HepG2 (cell line): Measurements from ENCODE around the gene HPD. TPM values are rescaled to one million over a fixed set of nuclear protein-coding genes. Genes with fewer than 3 reads are reported as not detected.

Experiments
- ATAC-seq: fragments of 200-7000 bp; cut with Tn5 transposase; 3 replicates; pipeline ENCODE4 v1.9.1; 2020; ENCODE audit warnings: mild to moderate bottlenecking, moderate library complexity
- BruUV-seq: library from RNA; stranded (reverse); fragments of 400-500 nt; replicated peaks from 2 replicates; lab custom pipeline; 2021; lab: Mats Ljungman, UMichigan
- CTCF ChIA-PET: fragments of 300-600 bp; formaldehyde crosslinking; extraction: SDS; loops from one replicate; lab custom pipeline; 2021; ENCODE audit warnings: low total read pairs, inconsistent platforms, low intra/inter-chr PET ratio; lab: Yijun Ruan, JAX
- POLR2A ChIA-PET: fragments of 350-600 bp; sonication (Branson Sonifier 250); formaldehyde crosslinking; loops from one replicate; lab custom pipeline; 2020; ENCODE audit warnings: antibody characterized with exemption, inconsistent platforms; lab: Yijun Ruan, JAX
- DNase-seq: peaks from one replicate; pipeline ENCODE4 v3.0.0-alpha.2; 2015; ENCODE audit warnings: low spot score
- FAIRE-seq: peaks from 3 replicates; lab custom pipeline; 2011; peaks lifted over from hg19 to GRCh38; lab: Jason Lieb, UNC
- H2AFZ ChIP-seq: one replicate; pipeline ENCODE4 v1.6.1; 2011; ENCODE audit warnings: low read length, inconsistent platforms
- H3K27ac ChIP-seq: fragments of 300-600 bp; 3 replicates; pipeline ENCODE4 v1.8.0; 2011; ENCODE audit warnings: mixed run types, mild to moderate bottlenecking, mixed read lengths, low read length, inconsistent platforms; ENCODE audit not compliant: insufficient read depth; ENCODE audit errors: extremely low read length
- H3K27me3 ChIP-seq, 2 experiments: fragments of 200-600 bp in 1 of 2; 2 replicates in 1 of 2; 3 replicates in 1 of 2; pipeline versions ENCODE4 v1.6.0 to v1.8.0; 2011; ENCODE audit warnings: low read length in 2 of 2, mild to moderate bottlenecking in 2 of 2, moderate library complexity in 2 of 2, inconsistent platforms in 1 of 2; ENCODE audit not compliant: insufficient read depth in 2 of 2, control insufficient read depth in 1 of 2
- H3K36me3 ChIP-seq, 2 experiments: fragments of 200-600 bp in 1 of 2; replicated peaks in 1 of 2; 2 replicates in 1 of 2; 3 replicates in 1 of 2; pipeline versions ENCODE4 v1.5.1 to v1.8.0; 2011; ENCODE audit warnings: low read length in 2 of 2, inconsistent platforms in 1 of 2; ENCODE audit not compliant: insufficient read depth in 2 of 2, control insufficient read depth in 1 of 2
- H3K4me1 ChIP-seq: 2 replicates; pipeline ENCODE4 v1.5.1; 2012; ENCODE audit warnings: low read length, inconsistent platforms; ENCODE audit not compliant: insufficient read depth
- H3K4me2 ChIP-seq: 2 replicates; pipeline ENCODE4 v1.6.0; 2011; ENCODE audit warnings: low read depth, low read length, inconsistent platforms
- H3K4me3 ChIP-seq, 3 experiments: fragments of 200-600 bp in 1 of 3; sonication (generic), shearing (Covaris generic) in 1 of 3; replicated peaks in 1 of 3; 2 replicates each; pipeline ENCODE4 v1.5.1; 2011 to 2016; ENCODE audit warnings: low read length in 3 of 3, inconsistent platforms in 2 of 3, low read depth in 2 of 3, mild to moderate bottlenecking in 2 of 3, control low read depth in 1 of 3, mixed read lengths in 1 of 3; ENCODE audit not compliant: insufficient read depth in 1 of 3
- H3K79me2 ChIP-seq: one replicate; pipeline ENCODE4 v1.6.1; 2011; ENCODE audit warnings: low read length, inconsistent platforms; ENCODE audit not compliant: insufficient read depth
- H3K9ac ChIP-seq: 2 replicates; pipeline ENCODE4 v1.6.0; 2011; ENCODE audit warnings: mild to moderate bottlenecking, low read depth, low read length, inconsistent platforms; ENCODE audit not compliant: insufficient read depth
- H3K9me3 ChIP-seq: 2 replicates; pipeline ENCODE4 v1.5.1; 2012; ENCODE audit warnings: mild to moderate bottlenecking, low read length
- H4K20me1 ChIP-seq: 2 replicates; pipeline ENCODE4 v1.6.0; 2011; ENCODE audit warnings: inconsistent platforms, mild to moderate bottlenecking, low read length, moderate library complexity; ENCODE audit not compliant: insufficient read depth
- CCAR2 ChIP-seq: fragments of 200-400 bp; formaldehyde crosslinking; optimal IDR thresholded peaks from 2 replicates; pipeline ENCODE3; 2018; ENCODE audit warnings: low read depth, mild to moderate bottlenecking, low read length, moderate library complexity
- FOXJ3 ChIP-seq: sonication (generic); formaldehyde crosslinking; IDR thresholded peaks from 2 replicates; pipeline ENCODE4 v1.4.0; 2020; ENCODE audit warnings: missing genetic modification reagents, mild to moderate bottlenecking, borderline replicate concordance
- HNRNPUL1 ChIP-seq: fragments of 200-400 bp; formaldehyde crosslinking; IDR thresholded peaks from 2 replicates; pipeline ENCODE4 v1.6.1; 2017; ENCODE audit warnings: low read depth, mild to moderate bottlenecking, low read length, moderate library complexity
- HOXA7 ChIP-seq: sonication (generic); formaldehyde crosslinking; IDR thresholded peaks from 2 replicates; pipeline ENCODE4 v1.8.1; 2022; ENCODE audit warnings: mild to moderate bottlenecking, missing genetic modification reagents, moderate library complexity
- IRF9 ChIP-seq: sonication (generic); formaldehyde crosslinking; IDR thresholded peaks from 2 replicates; pipeline ENCODE4 v1.8.0; 2022; ENCODE audit warnings: missing genetic modification reagents, mild to moderate bottlenecking, borderline replicate concordance
- NBN ChIP-seq: fragments of 450-650 bp; conservative IDR thresholded peaks from 2 replicates; pipeline ENCODE4 v1.6.1; 2017
- NCOR1 ChIP-seq: fragments of 200-600 bp; sonication (generic); IDR thresholded peaks from 2 replicates; pipeline ENCODE4 v1.7.0; 2017; ENCODE audit warnings: antibody characterized with exemption, low read length, borderline replicate concordance
- NFRKB ChIP-seq: fragments of 450-650 bp; IDR thresholded peaks from 2 replicates; pipeline ENCODE4 v1.6.1; 2017
- PPARG ChIP-seq: conservative IDR thresholded peaks from 2 replicates; pipeline ENCODE4 v1.6.1; 2016; ENCODE audit warnings: missing biosample characterization, missing genetic modification reagents
- RBFOX2 ChIP-seq: fragments of 200-400 bp; formaldehyde crosslinking; IDR thresholded peaks from 2 replicates; pipeline ENCODE4 v1.6.1; 2017; ENCODE audit warnings: low read depth, mild to moderate bottlenecking, low read length
- REL ChIP-seq: sonication (generic); formaldehyde crosslinking; conservative IDR thresholded peaks from 2 replicates; pipeline ENCODE4 v1.8.0; 2022; ENCODE audit warnings: mild to moderate bottlenecking, missing genetic modification reagents, moderate library complexity
- RFXAP ChIP-seq: sonication (generic); formaldehyde crosslinking; IDR thresholded peaks from 2 replicates; pipeline ENCODE4 v1.4.0; 2020; ENCODE audit warnings: missing genetic modification reagents, borderline replicate concordance
- SRSF9 ChIP-seq: fragments of 200-400 bp; formaldehyde crosslinking; IDR thresholded peaks from 2 replicates; pipeline ENCODE4 v1.6.1; 2018; ENCODE audit warnings: borderline replicate concordance, mild to moderate bottlenecking, low read depth, low read length; ENCODE audit not compliant: insufficient read depth, poor library complexity, severe bottlenecking
- XRCC5 ChIP-seq: fragments of 200-400 bp; formaldehyde crosslinking; optimal IDR thresholded peaks from 2 replicates; pipeline ENCODE3; 2017; ENCODE audit warnings: mild to moderate bottlenecking, low read length
- ZFP36 ChIP-seq: fragments of 150-350 bp; IDR thresholded peaks from 2 replicates; pipeline ENCODE4 v1.6.1; 2018; ENCODE audit warnings: borderline replicate concordance, low read length, low read depth; ENCODE audit not compliant: partially characterized antibody
- ZNF280D ChIP-seq: sonication (generic); formaldehyde crosslinking; IDR thresholded peaks from 2 replicates; pipeline ENCODE4 v1.5.1; 2020; ENCODE audit warnings: mild to moderate bottlenecking, missing genetic modification reagents
- ZNF354B ChIP-seq: sonication (generic); formaldehyde crosslinking; IDR thresholded peaks from 2 replicates; pipeline ENCODE4 v1.8.0; 2022; ENCODE audit warnings: mild to moderate bottlenecking, missing genetic modification reagents
- ZNF570 ChIP-seq: sonication (generic); formaldehyde crosslinking; IDR thresholded peaks from 2 replicates; pipeline ENCODE4 v1.4.0; 2020; ENCODE audit warnings: mild to moderate bottlenecking, missing genetic modification reagents, borderline replicate concordance
- WGBS: methylation state at CpG from one replicate; pipeline ENCODE4 v1.1.6; 2017; ENCODE audit warnings: low lambda C conversion rate; 5-methylcytosine and 5-hydroxymethylcytosine counted together
- in situ Hi-C: cut with HindIII; loops from 2 replicates; pipeline ENCODE4 v1.10.0; 2017; ENCODE audit warnings: low pct_unique_long_range_greater_than_20kb; ENCODE audit not compliant: extremely low pct_ligation_motif_present
- intact Hi-C: fragments of 100-400 bp; cut with micrococcal nuclease; formaldehyde crosslinking; loops from one replicate; pipeline ENCODE4 v1.10.0; 2022; ENCODE audit not compliant: unreplicated experiment
- polyA plus RNA-seq, 8 experiments: library from polyadenylated mRNA; depleted of rRNA in 3 of 8; stranded (reverse) in 7 of 8; unstranded in 1 of 8; fragments of >200 nt; fragmentation: Illumina TruSeq in 4 of 8; extraction: Trizol in 4 of 8; gene quantifications; 2 replicates each; pipeline versions ENCODE4 v1.2.1 to v1.2.3, GENCODE V29; 2011 to 2016; ENCODE audit warnings: low read depth in 4 of 8, missing spikeins in 1 of 8, mixed read lengths in 1 of 8; ENCODE audit not compliant: insufficient read depth in 1 of 8
- total RNA-seq, 5 experiments: library from RNA; depleted of rRNA; stranded (reverse); fragments of >200 nt; fragmentation: Illumina TruSeq; extraction: Trizol; gene quantifications; 2 replicates each; pipeline ENCODE4 v1.2.3, GENCODE V29; 2016; ENCODE audit warnings: low read depth in 1 of 5
- TF ChIP-seq, protein P1 (sequence below): sonication (generic); formaldehyde crosslinking; IDR thresholded peaks from 2 replicates; pipeline ENCODE4 v1.5.0; 2020; ENCODE audit warnings: mild to moderate bottlenecking, missing genetic modification reagents

The HPD gene
- total and polyA plus RNA-seq, 2 of the 13 experiments (the other 11 are each of a cell fraction or from before 2014, with no cell fraction given), result 120 to 195 TPM

GRCh38 chr12:121802485-121802842 lies 56.2 kb downstream of the HPD start:
- Histone ChIP-seq H3K9me3 (no peaks in the 10 kb centered on the region), H3K4me2 (peak overlapping the region; percentile 96), H3K79me2 (peaks cover 62% of the 10 kb centered on the region), H3K27me3 (no peaks in the 10 kb centered on the region; a peak in 1 of 5 replicates), H3K27ac (peak overlapping the region; percentile 99), H3K4me1 (peaks cover 44% of the 10 kb centered on the region), H3K36me3 (peaks cover 0 to under 1% of the 10 kb centered on the region in 2 experiments; a peak in 1 of 5 replicates), H2AFZ (no peak overlapping the region), H3K9ac (peak overlapping the region; percentile 98), H3K4me3 (peak overlapping the region; percentile 71 to 80 (median 79)), H4K20me1 (0 out of 2 replicates have a peak, but pooled peaks cover 2% of the 10 kb centered on the region)
- BruUV-seq, result TSS peak; percentile 92
- intact Hi-C loops (no loop called here), in situ Hi-C loops (no loop called here)
- no peak for ATAC-seq
- no peak for FAIRE-seq
- CTCF ChIA-PET, result no interaction called here
- POLR2A ChIA-PET, result interaction anchor here (0.6 to 14.5 kb wide), 16 partner anchors 4 to 830 kb away, joined by 3 to 393 read pairs (median 6); partner anchors contain the start of genes HPD, PSMD9, RHOF and SETD1B
- DNase-seq, result no peak
- 0% methylated on average over 1 of the region's 1 CpG for WGBS
- TF ChIP-seq, protein P1, sequence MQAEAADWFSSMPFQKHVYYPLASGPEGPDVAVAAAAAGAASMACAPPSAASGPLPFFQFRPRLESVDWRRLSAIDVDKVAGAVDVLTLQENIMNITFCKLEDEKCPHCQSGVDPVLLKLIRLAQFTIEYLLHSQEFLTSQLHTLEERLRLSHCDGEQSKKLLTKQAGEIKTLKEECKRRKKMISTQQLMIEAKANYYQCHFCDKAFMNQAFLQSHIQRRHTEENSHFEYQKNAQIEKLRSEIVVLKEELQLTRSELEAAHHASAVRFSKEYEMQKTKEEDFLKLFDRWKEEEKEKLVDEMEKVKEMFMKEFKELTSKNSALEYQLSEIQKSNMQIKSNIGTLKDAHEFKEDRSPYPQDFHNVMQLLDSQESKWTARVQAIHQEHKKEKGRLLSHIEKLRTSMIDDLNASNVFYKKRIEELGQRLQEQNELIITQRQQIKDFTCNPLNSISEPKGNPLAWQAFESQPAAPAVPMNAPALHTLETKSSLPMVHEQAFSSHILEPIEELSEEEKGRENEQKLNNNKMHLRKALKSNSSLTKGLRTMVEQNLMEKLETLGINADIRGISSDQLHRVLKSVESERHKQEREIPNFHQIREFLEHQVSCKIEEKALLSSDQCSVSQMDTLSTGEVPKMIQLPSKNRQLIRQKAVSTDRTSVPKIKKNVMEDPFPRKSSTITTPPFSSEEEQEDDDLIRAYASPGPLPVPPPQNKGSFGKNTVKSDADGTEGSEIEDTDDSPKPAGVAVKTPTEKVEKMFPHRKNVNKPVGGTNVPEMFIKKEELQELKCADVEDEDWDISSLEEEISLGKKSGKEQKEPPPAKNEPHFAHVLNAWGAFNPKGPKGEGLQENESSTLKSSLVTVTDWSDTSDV (CRISPR knock-in tag), result no peak
- TF ChIP-seq IRF9 (CRISPR knock-in tag) (no peak), RFXAP (no peak; the same call in 1 of the 2 replicates), ZNF280D (CRISPR knock-in tag) (peak; percentile 71; the same call in 1 of the 2 replicates), NCOR1 (0 out of 2 replicates have a peak, but pooled peaks have one; percentile 12), REL (CRISPR knock-in tag) (no peak), HOXA7 (no peak), ZNF354B (0 out of 2 replicates have a peak, but pooled peaks have one; percentile 3), CCAR2 (no peak), ZNF570 (CRISPR knock-in tag) (no peak), FOXJ3 (CRISPR knock-in tag) (0 out of 2 replicates have a peak, but pooled peaks have one; percentile 48), ZFP36 (no peak), XRCC5 (no peak), NBN (no peak), NFRKB (no peak), RBFOX2 (peak; percentile 63), HNRNPUL1 (no peak), PPARG (no peak), SRSF9 (no peak)
